Astrocyte of the cerebellum (primary cell): ENCODE results near the gene NLRC3.

ENCODE experiments used
- DNase-seq: peaks from one replicate; pipeline ENCODE4 v3.0.0-alpha.2; 2011; ENCODE audit warnings: low read depth
- H3K4me3 ChIP-seq: 2 replicates; pipeline ENCODE4 v1.5.1; 2011; ENCODE audit warnings: mild to moderate bottlenecking, low read depth, low read length, moderate library complexity
- in situ Hi-C: cut with HindIII; loops from 2 replicates; pipeline ENCODE4 v1.10.0; 2017; ENCODE audit warnings: low sequenced_read_pairs
- TF ChIP-seq, protein P1 (sequence below): IDR thresholded peaks from 2 replicates; pipeline ENCODE4 v1.5.1; 2012; ENCODE audit warnings: low read length, low read depth, moderate library complexity, mild to moderate bottlenecking; ENCODE audit errors: missing control alignments

NLRC3 gene

DNA sequence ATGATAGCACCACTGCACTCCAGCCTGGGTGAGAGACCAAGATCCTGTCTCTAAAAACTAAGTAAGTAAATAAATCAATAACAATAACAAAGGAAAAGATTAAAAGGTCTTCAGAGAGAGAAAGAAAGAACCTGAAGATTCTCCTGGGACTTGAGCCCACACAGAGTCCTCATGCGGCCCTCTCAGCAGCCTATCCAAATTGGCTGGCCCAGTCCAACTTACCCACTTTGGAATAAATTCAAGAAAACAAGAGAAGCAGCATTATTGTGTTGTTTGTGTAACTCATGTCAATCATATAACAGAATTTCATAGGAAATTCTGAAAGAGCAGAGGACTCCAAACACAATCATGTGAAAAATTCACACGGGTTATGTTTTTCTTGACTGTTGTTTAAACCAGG, 30.4 kb upstream of the NLRC3 start:
- in situ Hi-C loops: loop anchor here (5.0 kb wide), 1 partner anchor 70 kb away; no protein-coding TSS in a partner anchor
- H3K4me3 ChIP-seq: no peak overlapping the region
- DNase-seq: no peak
- TF ChIP-seq, protein P1, sequence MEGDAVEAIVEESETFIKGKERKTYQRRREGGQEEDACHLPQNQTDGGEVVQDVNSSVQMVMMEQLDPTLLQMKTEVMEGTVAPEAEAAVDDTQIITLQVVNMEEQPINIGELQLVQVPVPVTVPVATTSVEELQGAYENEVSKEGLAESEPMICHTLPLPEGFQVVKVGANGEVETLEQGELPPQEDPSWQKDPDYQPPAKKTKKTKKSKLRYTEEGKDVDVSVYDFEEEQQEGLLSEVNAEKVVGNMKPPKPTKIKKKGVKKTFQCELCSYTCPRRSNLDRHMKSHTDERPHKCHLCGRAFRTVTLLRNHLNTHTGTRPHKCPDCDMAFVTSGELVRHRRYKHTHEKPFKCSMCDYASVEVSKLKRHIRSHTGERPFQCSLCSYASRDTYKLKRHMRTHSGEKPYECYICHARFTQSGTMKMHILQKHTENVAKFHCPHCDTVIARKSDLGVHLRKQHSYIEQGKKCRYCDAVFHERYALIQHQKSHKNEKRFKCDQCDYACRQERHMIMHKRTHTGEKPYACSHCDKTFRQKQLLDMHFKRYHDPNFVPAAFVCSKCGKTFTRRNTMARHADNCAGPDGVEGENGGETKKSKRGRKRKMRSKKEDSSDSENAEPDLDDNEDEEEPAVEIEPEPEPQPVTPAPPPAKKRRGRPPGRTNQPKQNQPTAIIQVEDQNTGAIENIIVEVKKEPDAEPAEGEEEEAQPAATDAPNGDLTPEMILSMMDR: no peak

DNA sequence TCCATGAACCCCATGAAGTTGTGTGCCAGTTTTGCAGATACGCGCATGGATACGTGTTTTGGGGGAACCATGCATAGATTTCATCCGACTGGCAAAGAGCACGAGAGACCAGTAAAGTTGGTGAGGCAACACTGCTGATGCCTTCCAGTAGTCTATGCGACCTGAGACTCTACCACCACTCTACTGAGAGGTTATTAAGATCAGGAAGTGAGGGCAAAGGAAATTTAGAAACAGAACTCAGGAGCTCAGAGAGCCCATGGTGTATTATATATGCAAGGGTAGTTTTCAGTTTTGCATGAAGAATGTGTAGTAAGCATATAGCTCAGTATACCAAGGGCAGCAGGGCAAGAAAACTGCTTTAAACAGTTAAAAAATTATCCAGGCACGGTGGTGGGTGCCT, 30.0 kb upstream of the NLRC3 start:
- H3K4me3 ChIP-seq: no peak overlapping the region
- in situ Hi-C loops: loop anchor here (5.0 kb wide), 1 partner anchor 70 kb away; no protein-coding TSS in a partner anchor
- no peak for DNase-seq
- TF ChIP-seq, protein P1: no peak

DNA sequence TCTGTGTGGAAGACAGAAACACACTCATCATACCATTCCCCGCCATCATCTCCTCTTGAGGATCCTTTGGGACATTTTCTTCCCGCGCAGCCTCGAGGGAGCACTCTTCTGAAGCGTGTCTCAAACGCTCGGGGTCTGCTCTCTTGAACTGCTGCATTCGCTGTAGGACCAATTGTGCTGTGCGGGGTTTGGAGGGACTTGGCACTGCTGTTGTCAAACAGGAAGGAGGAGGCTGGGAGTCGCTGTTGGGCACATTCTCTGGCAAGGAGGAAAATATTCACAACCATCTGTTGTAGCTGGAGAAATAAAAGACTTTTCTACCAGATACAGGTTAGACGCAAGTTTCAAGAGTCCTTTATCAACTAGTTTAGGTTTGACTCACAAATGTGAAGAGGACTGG, 29.2 kb upstream of the NLRC3 start:
- no peak overlapping the region for H3K4me3 ChIP-seq
- in situ Hi-C loops: loop anchor here (5.0 kb wide), 1 partner anchor 71 kb away; no protein-coding TSS in a partner anchor
- TF ChIP-seq, protein P1: no peak
- no peak for DNase-seq

DNA sequence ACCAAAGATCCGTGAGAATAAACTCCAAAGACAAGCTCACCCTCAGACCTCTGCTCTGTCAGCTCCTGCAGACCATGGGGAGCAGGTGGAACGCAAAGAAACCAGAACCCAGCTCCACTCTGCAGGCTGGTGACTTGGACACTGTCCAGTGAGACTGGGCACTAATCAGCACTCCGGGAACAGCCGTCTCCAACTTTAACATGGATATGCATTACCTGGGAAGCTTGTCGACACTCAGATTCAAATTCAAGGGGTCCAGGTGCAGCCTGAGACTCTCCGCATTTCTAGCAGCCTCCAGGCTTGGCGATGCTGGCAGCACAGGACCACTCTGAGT, 25.1 kb upstream of the NLRC3 start:
- in situ Hi-C loops: no loop called here
- DNase-seq: no peak
- H3K4me3 ChIP-seq: no peak overlapping the region
- TF ChIP-seq, protein P1: no peak

DNA sequence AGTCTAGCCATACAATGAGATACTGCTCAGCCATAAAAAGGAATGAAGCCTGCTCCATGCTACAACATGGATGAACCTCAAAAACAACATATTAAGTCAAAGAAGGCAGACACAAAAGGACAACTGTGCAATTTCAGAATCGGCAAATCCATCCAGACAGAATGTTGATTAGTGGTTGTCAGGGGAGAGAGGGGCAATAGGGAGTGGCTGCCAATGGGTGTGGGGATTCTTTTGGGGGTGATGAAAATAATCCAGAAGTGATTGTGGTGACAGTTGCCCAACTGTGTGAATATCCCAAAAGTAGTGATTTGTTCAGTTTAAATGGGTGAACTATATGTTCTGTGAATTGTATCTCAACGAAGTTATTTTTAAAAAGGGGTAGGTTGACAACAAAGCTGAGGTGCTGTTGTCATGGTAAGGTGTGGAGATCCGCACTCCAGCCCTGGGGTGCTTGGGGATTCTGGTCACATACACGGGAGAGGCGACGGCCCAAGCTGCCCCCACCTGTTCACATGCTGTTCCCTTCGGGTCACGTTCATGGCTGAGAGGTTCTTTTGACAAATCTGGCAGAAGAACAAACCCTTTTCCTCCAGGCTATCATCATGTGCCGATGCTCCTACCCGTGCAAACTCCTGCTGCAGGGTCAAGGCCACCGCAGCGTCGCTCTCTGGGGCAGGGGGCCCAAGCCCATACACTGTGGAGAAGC, 24.6 kb upstream of the NLRC3 start:
- in situ Hi-C loops: no loop called here
- no peak for DNase-seq
- H3K4me3 ChIP-seq: no peak overlapping the region
- TF ChIP-seq, protein P1: no peak

DNA sequence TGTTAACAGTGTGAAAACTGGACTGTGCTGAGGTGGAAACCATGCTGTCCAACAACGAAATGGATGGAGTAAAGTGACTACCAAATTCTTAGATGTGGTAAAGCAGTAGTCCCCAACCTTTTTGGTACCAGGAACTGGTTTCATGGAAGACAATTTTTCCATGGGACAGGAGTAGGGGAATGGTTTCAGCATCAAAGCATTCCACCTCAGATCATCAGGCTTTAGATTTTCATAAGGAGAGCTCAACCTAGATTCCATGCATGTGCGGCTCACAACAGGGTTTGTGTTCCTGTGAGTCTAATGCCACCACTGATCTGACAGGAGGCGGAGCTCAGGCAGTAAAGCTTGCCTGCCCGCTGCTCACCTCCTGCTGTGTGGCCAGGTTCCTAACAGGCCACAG, 22.7 kb upstream of the NLRC3 start:
- in situ Hi-C loops: no loop called here
- H3K4me3 ChIP-seq: no peak overlapping the region

More for the DNA sequence above, 22.7 kb upstream of the NLRC3 start:
- TF ChIP-seq, protein P1: no peak
- no peak for DNase-seq
